Cardiac fibroblast (primary cell): ENCODE data around the gene TBC1D4.

Experiments used
- DNase-seq, 2 donors: peaks; one replicate each; pipeline versions ENCODE4 v3.0.0 to v3.0.0-alpha.2; 2010; ENCODE audit warnings: low read depth in 2 of 2
- H3K4me3 ChIP-seq, 2 donors: replicated peaks in 1 of 2; 1 replicate in 1 of 2; 2 replicates in 1 of 2; pipeline ENCODE4 v1.5.1; 2011; ENCODE audit warnings: low read depth in 2 of 2, low read length in 2 of 2, mild to moderate bottlenecking in 2 of 2, moderate library complexity in 1 of 2
- TF ChIP-seq, protein P1 (sequence below): IDR thresholded peaks from one replicate; pipeline ENCODE4 v1.5.1; 2011; ENCODE audit warnings: low read depth, mild to moderate bottlenecking, low read length, inconsistent platforms

Gene TBC1D4

GRCh38 chr13:75513271-75513670 lies 31.3 kb upstream of the TBC1D4 start:
- TF ChIP-seq, protein P1, sequence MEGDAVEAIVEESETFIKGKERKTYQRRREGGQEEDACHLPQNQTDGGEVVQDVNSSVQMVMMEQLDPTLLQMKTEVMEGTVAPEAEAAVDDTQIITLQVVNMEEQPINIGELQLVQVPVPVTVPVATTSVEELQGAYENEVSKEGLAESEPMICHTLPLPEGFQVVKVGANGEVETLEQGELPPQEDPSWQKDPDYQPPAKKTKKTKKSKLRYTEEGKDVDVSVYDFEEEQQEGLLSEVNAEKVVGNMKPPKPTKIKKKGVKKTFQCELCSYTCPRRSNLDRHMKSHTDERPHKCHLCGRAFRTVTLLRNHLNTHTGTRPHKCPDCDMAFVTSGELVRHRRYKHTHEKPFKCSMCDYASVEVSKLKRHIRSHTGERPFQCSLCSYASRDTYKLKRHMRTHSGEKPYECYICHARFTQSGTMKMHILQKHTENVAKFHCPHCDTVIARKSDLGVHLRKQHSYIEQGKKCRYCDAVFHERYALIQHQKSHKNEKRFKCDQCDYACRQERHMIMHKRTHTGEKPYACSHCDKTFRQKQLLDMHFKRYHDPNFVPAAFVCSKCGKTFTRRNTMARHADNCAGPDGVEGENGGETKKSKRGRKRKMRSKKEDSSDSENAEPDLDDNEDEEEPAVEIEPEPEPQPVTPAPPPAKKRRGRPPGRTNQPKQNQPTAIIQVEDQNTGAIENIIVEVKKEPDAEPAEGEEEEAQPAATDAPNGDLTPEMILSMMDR: no peak
- no peak for DNase-seq
- H3K4me3 ChIP-seq: no peak overlapping the region

DNA sequence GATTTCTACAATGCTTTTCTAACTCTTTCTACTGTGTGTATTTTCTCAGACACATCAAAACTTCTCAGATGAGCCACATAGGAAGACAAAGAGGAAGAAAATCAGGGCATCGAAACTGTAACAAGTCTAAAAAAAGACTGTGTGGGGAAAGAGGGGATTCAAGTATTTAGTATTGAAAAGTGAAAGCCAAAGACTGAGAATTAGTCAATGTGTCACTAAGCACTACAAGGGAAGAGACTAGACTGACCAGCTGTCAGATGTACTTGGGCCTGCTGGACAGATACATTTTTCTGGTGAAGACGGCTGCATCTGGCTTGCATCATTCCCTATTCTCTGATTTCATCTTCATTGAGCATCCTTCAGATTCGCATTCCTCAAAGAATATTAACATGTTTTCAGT lies 30.3 kb upstream of the TBC1D4 start:
- H3K4me3 ChIP-seq: no peak overlapping the region
- TF ChIP-seq, protein P1: no peak
- DNase-seq: no peak

- H3K4me3 ChIP-seq: no peak overlapping the region
- TF ChIP-seq, protein P1: no peak
- DNase-seq: no peak
Measured at GRCh38 chr13:75511051-75511625, 29.2 kb upstream of the TBC1D4 start.

GRCh38 chr13:75508002-75508548 lies 26.1 kb upstream of the TBC1D4 start:
- no peak overlapping the region for H3K4me3 ChIP-seq
- DNase-seq: no peak
- TF ChIP-seq, protein P1: no peak

DNA sequence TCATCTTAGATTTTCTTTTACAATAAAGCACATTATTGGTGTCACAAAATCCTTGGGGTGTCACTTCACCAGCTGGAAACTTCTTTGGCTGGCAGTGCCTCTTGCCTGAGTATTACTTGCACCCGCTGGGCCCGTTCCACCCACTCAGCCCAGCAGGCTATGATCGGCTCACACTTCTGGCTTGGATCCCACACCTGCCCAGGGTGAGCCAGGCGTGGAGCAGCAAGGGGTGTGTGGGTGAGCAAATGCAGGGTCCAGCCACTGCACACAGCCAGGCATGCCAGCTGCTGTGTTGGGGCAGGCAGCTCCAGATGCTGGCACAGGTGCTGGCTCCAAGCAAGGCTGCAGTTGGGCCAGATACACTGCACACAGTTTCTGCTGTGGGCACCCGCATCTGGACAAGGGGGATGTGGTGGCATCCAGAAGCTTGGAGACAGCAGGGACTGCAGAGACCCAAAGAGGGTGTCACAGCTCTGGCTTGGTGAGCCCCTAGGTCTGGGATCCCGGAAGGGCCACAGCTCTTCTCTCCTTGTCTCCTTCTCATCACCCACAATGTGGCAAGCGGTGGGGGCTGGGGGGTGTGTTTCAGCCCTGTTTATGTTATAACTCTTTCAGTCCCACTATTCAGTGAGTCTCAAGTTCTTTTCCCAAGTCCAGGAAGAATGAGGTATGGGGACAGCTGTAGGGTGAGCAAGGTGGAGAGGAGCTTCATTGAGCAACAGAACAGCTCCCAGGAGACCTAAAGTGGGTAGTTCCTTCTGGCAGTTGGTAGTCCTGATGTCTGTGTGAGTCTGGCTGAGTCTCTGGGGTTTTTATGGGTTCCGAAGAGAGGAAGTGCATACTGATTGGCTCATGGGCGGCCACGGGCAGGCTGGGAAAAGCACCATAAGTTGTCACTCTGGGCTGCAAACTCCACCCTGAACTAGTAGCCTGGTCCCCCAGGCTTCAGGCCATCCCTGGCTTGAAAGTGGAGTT lies 25.3 kb upstream of the TBC1D4 start:
- TF ChIP-seq, protein P1: no peak
- DNase-seq: peak in 1 of 2 donors; percentile 29

GRCh38 chr13:75506018-75506417 lies 24.0 kb upstream of the TBC1D4 start:
- no peak for DNase-seq
- TF ChIP-seq, protein P1: no peak
- no peak overlapping the region for H3K4me3 ChIP-seq

More for the DNA sequence above, 25.3 kb upstream of the TBC1D4 start:
- no peak overlapping the region for H3K4me3 ChIP-seq
